ENCODE results near the gene SLC5A10. TPM values are rescaled to one million over a fixed set of nuclear protein-coding genes. Genes with fewer than 3 reads are reported as not detected.
A peak's percentile ranks its signal among the peaks of the same experiment; 100 is the strongest.
"Not testable (repeated sequence)": the region's sequence is repeated elsewhere in the genome, so short reads cannot be mapped to it uniquely, and the experiment has no call there.

The SLC5A10 gene
- total RNA-seq, 2 donors from 2014 or later, result not detected

- DNase-seq (no peak), ATAC-seq (no peak)
- Mint-ChIP-seq H3K4me3 (no peak overlapping the region), H3K4me1 (peaks cover 28% of the 10 kb centered on the region), H3K27ac (no peak overlapping the region), H3K27me3 (peaks cover 10% of the 10 kb centered on the region), H3K36me3 (ENCODE audit: low read depth) (no peaks in the 10 kb centered on the region)
- no peaks in the 10 kb centered on the region for H3K9me3 ChIP-seq (ENCODE audit: control insufficient read depth, low read length, poor library complexity, severe bottlenecking)
Measured at GRCh38 chr17:18953231-18953728, 1.3 kb downstream of the SLC5A10 start.

- no peak for ATAC-seq
- no peak for DNase-seq
- H3K9me3 ChIP-seq (ENCODE audit: control insufficient read depth, low read length, poor library complexity, severe bottlenecking), result no peaks in the 10 kb centered on the region
- H3K27me3 Mint-ChIP-seq, result peaks cover 10% of the 10 kb centered on the region
- no peaks in the 10 kb centered on the region for H3K36me3 Mint-ChIP-seq (ENCODE audit: low read depth)
- H3K4me1 Mint-ChIP-seq, result peaks cover 30% of the 10 kb centered on the region
- peak overlapping the region; percentile 66 for H3K4me3 Mint-ChIP-seq
- no peak overlapping the region for H3K27ac Mint-ChIP-seq
Measured at GRCh38 chr17:18954321-18954720, 2.4 kb downstream of the SLC5A10 start.

- H3K27ac Mint-ChIP-seq, result peak overlapping the region; percentile 27
- peaks cover 30% of the 10 kb centered on the region for H3K4me1 Mint-ChIP-seq
- peak; percentile 5 for ATAC-seq
Measured at GRCh38 chr17:18955009-18955408, 3.0 kb downstream of the SLC5A10 start.

GRCh38 chr17:18956021-18956420, 4.1 kb downstream of the SLC5A10 start:
- not testable (repeated sequence) for DNase-seq; H3K9me3 ChIP-seq (ENCODE audit: control insufficient read depth, low read length, poor library complexity, severe bottlenecking); H3K4me3 Mint-ChIP-seq; ATAC-seq; H3K27me3 Mint-ChIP-seq; H3K36me3 Mint-ChIP-seq (ENCODE audit: low read depth)
- peaks cover 30% of the 10 kb centered on the region for H3K4me1 Mint-ChIP-seq
- peak overlapping the region; percentile 27 for H3K27ac Mint-ChIP-seq

More at GRCh38 chr17:18955009-18955408, 3.0 kb downstream of the SLC5A10 start:
- H3K4me3 Mint-ChIP-seq, result peak overlapping the region; percentile 78
- H3K36me3 Mint-ChIP-seq (ENCODE audit: low read depth), result no peaks in the 10 kb centered on the region
- H3K27me3 Mint-ChIP-seq, result peaks cover 8% of the 10 kb centered on the region
- H3K9me3 ChIP-seq (ENCODE audit: control insufficient read depth, low read length, poor library complexity, severe bottlenecking), result no peaks in the 10 kb centered on the region
- DNase-seq, result no peak

DNA sequence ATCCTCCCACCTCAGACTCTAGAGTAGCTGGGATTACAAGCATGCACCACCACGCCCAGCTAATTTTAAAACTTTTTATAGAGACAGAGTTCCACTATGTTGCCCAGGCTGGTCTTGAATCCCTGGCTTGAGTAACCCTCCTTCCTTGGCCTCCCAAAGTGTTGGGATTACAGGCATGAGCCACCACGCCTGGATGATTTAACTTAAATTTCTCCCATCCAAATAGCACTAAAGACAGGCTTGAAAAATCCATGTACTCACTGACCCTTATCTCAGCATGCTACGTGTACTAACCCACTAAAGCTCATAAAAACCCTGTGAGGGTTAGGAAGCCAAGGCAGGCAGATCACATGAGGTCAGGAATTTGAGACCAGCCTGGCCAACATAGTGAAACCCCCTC, 4.6 kb downstream of the SLC5A10 start:
- H3K4me3 Mint-ChIP-seq, result no peak overlapping the region
- ATAC-seq, result no peak
- H3K36me3 Mint-ChIP-seq (ENCODE audit: low read depth), result no peaks in the 10 kb centered on the region
- H3K27me3 Mint-ChIP-seq, result no peaks in the 10 kb centered on the region
- no peak overlapping the region for H3K27ac Mint-ChIP-seq
- H3K9me3 ChIP-seq (ENCODE audit: control insufficient read depth, low read length, poor library complexity, severe bottlenecking), result no peaks in the 10 kb centered on the region
- H3K4me1 Mint-ChIP-seq, result peaks cover 33% of the 10 kb centered on the region
- DNase-seq, result no peak

DNA sequence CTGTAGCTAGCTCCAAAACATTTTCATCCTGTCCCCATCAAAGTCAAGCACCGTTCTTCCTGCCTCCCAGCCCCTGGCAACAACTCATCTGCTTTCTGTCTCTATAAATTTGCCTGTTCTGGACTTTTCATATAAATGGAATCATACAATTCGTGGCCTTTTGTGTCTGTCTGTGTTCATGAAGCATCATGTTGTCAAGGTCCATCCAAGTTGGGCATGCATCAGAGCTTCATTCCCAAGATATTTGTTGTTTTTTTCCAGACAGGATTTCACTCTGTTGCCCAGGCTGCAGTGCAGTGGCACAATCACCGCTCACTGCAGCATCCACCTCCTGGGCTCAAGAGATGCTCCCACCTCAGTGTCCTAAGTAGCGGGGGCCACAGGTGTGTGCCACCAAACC, 5.9 kb downstream of the SLC5A10 start:
- no peaks in the 10 kb centered on the region for H3K9me3 ChIP-seq (ENCODE audit: control insufficient read depth, low read length, poor library complexity, severe bottlenecking)
- DNase-seq (no peak), ATAC-seq (no peak)
- no peak overlapping the region for H3K27ac Mint-ChIP-seq
- no peaks in the 10 kb centered on the region for H3K36me3 Mint-ChIP-seq (ENCODE audit: low read depth)
- H3K4me3 Mint-ChIP-seq, result no peak overlapping the region
- H3K4me1 Mint-ChIP-seq, result peaks cover 41% of the 10 kb centered on the region
- H3K27me3 Mint-ChIP-seq, result no peaks in the 10 kb centered on the region

DNA sequence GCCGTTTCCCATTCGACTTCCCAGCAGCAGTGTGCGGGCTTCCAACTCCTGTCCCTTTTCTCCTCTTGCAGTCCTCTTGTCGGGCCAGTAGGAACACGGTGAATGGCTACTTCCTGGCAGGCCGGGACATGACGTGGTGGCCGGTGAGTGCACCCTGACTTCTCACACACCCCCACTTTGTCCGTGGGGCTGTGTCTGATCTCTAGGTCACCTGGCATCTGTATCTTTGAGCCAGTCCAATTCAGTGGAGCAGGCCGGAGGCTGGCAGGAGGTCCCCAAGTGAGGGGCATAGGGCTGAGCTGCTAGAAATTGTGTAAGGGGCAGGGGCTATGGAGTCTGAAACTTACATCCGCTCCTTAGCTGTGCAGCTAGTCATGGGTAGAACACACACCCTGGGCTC, 6.6 kb downstream of the SLC5A10 start:
- no peak for ATAC-seq
- no peaks in the 10 kb centered on the region for H3K9me3 ChIP-seq (ENCODE audit: control insufficient read depth, low read length, poor library complexity, severe bottlenecking)
- H3K36me3 Mint-ChIP-seq (ENCODE audit: low read depth), result no peaks in the 10 kb centered on the region
- H3K27ac Mint-ChIP-seq, result peak overlapping the region; percentile 37
- H3K27me3 Mint-ChIP-seq, result no peaks in the 10 kb centered on the region
- no peak overlapping the region for H3K4me3 Mint-ChIP-seq
- DNase-seq, result no peak
- H3K4me1 Mint-ChIP-seq, result peaks cover 38% of the 10 kb centered on the region

DNA sequence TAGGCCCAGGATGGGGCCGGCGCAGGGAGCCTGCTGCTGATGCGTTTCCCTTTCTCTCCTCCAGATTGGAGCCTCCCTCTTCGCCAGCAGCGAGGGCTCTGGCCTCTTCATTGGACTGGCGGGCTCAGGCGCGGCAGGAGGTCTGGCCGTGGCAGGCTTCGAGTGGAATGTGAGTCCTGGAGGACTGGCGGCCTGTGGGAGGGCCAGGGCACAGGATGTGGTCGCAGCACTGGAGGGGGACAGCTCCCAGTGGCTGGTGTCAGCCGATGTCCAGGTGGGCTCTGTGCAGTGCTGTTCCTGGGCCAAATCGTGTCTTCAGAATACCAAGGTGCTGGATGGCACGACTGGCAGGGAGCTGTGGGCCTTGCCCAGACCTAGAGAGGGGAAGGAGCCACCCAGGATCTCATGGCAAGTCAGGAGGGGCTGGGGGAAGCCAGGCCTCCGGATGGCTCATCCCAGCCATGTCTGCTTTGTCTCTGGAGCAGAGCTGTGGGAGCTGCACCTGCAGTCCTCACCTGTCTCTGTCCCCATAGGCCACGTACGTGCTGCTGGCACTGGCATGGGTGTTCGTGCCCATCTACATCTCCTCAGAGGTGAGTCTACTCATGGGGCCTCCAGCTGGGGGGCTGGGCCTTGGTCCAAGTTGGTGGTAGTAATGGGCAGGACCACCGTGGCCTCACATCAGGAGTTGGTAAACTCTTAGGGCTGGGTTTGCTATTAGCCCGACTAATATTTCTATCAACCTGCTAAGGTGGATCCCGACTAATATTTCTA, 7.3 kb downstream of the SLC5A10 start:
- H3K36me3 Mint-ChIP-seq (ENCODE audit: low read depth), result no peaks in the 10 kb centered on the region
- no peak overlapping the region for H3K4me3 Mint-ChIP-seq
- no peaks in the 10 kb centered on the region for H3K9me3 ChIP-seq (ENCODE audit: control insufficient read depth, low read length, poor library complexity, severe bottlenecking)
- ATAC-seq, result no peak
- no peak overlapping the region for H3K27ac Mint-ChIP-seq
- H3K27me3 Mint-ChIP-seq, result no peaks in the 10 kb centered on the region
- no peak for DNase-seq
- peaks cover 34% of the 10 kb centered on the region for H3K4me1 Mint-ChIP-seq

DNA sequence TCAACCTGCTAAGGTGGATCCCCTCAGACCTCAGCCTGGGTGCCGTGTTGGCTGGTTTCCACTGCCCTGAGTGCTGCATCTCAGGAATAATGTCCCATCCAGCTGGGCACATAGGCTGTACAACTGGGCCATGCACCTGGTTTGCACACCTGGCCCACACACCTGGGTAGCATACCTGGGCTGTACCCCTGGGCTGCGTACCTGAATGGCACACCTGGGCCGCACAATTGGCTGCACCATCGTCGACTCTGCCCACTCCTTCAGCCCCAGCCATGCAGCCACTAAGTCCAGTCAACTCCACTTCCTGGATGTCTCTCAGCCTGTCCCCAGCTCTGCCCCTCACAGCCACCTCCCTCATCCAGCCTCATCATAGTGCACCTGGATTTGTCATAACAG, 7.9 kb downstream of the SLC5A10 start:
- no peaks in the 10 kb centered on the region for H3K27me3 Mint-ChIP-seq
- DNase-seq (no peak), ATAC-seq (no peak)
- H3K9me3 ChIP-seq (ENCODE audit: control insufficient read depth, low read length, poor library complexity, severe bottlenecking), result no peaks in the 10 kb centered on the region
- no peak overlapping the region for H3K4me3 Mint-ChIP-seq
- peaks cover 29% of the 10 kb centered on the region for H3K4me1 Mint-ChIP-seq
- H3K27ac Mint-ChIP-seq, result no peak overlapping the region
- H3K36me3 Mint-ChIP-seq (ENCODE audit: low read depth), result no peaks in the 10 kb centered on the region

GRCh38 chr17:18960241-18960665, 8.3 kb downstream of the SLC5A10 start:
- DNase-seq (no peak), ATAC-seq (no peak)
- no peak overlapping the region for H3K4me3 Mint-ChIP-seq
- H3K27me3 Mint-ChIP-seq, result no peaks in the 10 kb centered on the region
- no peaks in the 10 kb centered on the region for H3K9me3 ChIP-seq (ENCODE audit: control insufficient read depth, low read length, poor library complexity, severe bottlenecking)
- no peaks in the 10 kb centered on the region for H3K36me3 Mint-ChIP-seq (ENCODE audit: low read depth)
- H3K27ac Mint-ChIP-seq, result no peak overlapping the region
- peaks cover 25% of the 10 kb centered on the region for H3K4me1 Mint-ChIP-seq

DNA sequence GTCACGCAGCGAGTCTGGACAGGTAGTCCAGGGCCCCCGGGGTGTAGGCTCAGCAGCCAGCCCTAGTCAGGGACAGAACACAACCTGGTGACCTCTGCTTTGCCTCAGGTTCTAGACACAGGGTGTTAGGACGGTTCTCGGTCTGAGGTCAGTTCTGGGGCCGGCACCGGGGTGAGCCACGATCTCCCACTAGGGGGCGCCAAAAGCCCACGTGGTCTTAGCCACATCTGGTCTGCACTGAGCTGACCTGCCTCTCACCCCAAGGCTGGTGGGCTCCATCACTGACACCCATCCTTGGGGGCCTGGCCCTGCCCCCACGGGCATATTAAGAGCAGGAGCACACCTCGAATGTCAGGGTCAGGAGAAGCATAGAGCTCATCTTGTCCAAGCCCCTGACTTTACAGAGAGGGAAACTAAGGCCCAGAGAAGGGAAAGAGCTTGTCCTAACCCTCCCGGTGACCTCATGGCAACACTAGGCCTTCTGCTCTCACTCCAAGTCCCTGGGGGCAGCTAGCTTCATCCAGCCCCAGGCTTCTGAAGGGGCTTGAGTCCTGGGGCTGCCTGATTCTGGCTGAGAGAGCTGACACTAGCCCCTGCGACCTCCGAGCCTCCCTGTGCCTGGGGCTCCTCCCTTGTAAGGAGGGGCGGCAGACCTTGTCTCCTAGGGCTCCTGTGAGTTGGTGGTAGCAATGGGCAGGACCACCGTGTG, 9.0 kb downstream of the SLC5A10 start:
- Mint-ChIP-seq H3K27me3 (no peaks in the 10 kb centered on the region), H3K27ac (peak overlapping the region; percentile 89), H3K4me3 (no peak overlapping the region), H3K4me1 (peaks cover 23% of the 10 kb centered on the region), H3K36me3 (ENCODE audit: low read depth) (no peaks in the 10 kb centered on the region)
- DNase-seq (peak; percentile 49 to 63 (median 62)), ATAC-seq (peak; percentile 73)
- H3K9me3 ChIP-seq (ENCODE audit: control insufficient read depth, low read length, poor library complexity, severe bottlenecking), result no peaks in the 10 kb centered on the region

DNA sequence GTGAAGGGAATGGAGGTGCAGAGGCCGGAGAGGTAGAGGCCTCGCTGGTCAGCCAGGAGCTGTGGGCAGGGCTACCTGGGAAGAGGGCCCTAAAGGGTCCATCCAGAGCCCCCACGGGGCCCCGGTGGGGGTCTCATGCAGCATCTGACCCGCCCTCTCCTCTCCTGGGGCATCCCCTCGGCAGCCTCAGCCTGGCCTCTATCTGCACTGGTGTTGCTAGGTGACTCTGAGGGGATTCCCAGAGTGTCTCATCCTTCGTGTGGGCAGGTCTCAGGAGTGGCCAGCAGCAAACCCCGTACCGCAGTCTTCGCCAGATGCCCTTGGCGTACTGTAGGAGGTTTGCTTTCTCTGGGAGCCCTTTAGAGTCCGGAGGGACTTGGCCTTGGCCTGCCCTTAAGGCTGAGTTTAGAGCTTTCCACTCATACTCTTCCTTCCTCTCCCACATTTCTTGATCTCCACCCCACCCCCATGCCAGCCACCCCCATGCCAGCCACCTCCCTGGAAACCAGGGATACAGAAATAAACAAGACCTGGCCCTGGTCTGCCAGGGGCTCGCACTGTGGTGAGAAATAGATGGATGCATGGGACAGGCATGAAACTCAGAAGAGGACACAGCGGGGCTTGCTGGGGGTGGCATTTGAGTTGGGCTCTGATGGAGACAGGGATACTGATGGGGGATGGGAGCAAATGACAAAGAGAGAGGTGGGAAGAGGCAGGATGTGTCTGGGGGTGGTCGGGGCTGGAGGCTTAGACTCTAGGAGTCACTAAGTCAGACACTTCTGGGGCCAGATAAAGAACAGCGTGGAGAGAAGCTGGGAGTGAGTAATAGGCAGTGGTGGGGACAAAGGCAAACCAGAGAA, 9.9 kb downstream of the SLC5A10 start:
- DNase-seq, result no peak
- ATAC-seq, result peak; percentile 83
- Mint-ChIP-seq H3K27me3 (no peaks in the 10 kb centered on the region), H3K27ac (peak overlapping the region; percentile 89), H3K4me1 (peaks cover 23% of the 10 kb centered on the region), H3K4me3 (no peak overlapping the region), H3K36me3 (ENCODE audit: low read depth) (no peaks in the 10 kb centered on the region)
- no peaks in the 10 kb centered on the region for H3K9me3 ChIP-seq (ENCODE audit: control insufficient read depth, low read length, poor library complexity, severe bottlenecking)

DNA sequence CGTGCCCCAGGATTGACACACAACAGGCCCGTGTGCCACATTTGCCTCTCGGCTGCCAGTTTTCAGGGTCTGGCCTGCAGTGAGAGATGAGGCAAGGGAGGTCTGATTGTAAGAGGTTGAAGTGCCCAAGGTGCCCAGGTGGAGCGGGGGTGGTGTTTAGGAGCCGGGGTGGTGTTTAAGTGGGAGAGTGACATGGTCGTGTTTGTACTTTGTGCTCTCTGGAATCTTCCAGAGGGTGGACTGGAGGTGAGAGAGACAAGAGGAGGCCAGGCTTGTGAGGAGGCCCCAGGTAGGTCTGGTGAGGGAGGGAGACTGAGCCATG, 10.5 kb downstream of the SLC5A10 start:
- DNase-seq (no peak), ATAC-seq (no peak)
- no peak overlapping the region for H3K4me3 Mint-ChIP-seq
- H3K36me3 Mint-ChIP-seq (ENCODE audit: low read depth), result no peaks in the 10 kb centered on the region
- H3K9me3 ChIP-seq (ENCODE audit: control insufficient read depth, low read length, poor library complexity, severe bottlenecking), result no peaks in the 10 kb centered on the region
- H3K4me1 Mint-ChIP-seq, result peaks cover 23% of the 10 kb centered on the region
- no peaks in the 10 kb centered on the region for H3K27me3 Mint-ChIP-seq
- H3K27ac Mint-ChIP-seq, result peak overlapping the region; percentile 89
